ENCODE results near the gene DLGAP5.

DLGAP5 gene

DNA sequence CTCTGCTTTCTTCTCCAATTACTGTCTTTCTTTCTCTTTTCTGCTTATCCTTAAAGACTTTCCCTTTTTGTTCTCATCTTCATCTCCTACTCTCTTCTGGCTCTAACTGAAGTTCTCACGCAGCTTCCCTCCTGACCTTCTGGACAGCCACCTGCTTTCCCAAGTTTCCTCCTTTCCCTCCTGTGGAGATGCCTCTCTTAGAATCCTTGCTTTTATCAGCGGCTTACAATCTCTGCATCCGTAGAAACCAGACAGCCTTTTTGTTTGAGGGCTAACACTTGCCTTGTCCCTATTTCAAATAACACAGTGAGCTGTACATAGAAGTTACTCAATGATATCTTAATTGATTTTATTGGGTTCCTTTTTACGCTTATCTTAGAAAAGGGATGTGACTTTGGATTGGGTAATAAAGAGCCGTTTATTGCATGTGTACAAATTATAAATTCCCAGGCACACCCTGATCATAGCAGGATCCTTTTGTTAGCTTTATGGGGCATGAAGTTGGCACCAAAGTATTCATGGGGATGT lies 64.4 kb downstream of the DLGAP5 start:
- H3K4me3 ChIP-seq (ENCODE audit: low read depth, low read length) = no peak overlapping the region
- no peak for DNase-seq (ENCODE audit: low read depth)
- no peak for TF ChIP-seq CTCF (IDR thresholded peaks at IDR 0.05; ENCODE audit: insufficient read depth, low read depth, low read length, missing control alignments)

- H3K4me3 ChIP-seq (ENCODE audit: low read depth, low read length) = no peak overlapping the region
- TF ChIP-seq CTCF (IDR thresholded peaks at IDR 0.05; ENCODE audit: insufficient read depth, low read depth, low read length, missing control alignments) = no peak
- DNase-seq (ENCODE audit: low read depth) = peak; percentile 49
Measured at GRCh38 chr14:55126034-55126433, 65.4 kb downstream of the DLGAP5 start.

- no peak for TF ChIP-seq CTCF (IDR thresholded peaks at IDR 0.05; ENCODE audit: insufficient read depth, low read depth, low read length, missing control alignments)
- peak; percentile 28 for DNase-seq (ENCODE audit: low read depth)
- no peak overlapping the region for H3K4me3 ChIP-seq (ENCODE audit: low read depth, low read length)
Measured at GRCh38 chr14:55125403-55125802, 66.0 kb downstream of the DLGAP5 start.

GRCh38 chr14:55124774-55125386 lies 66.5 kb downstream of the DLGAP5 start:
- no peak overlapping the region for H3K4me3 ChIP-seq (ENCODE audit: low read depth, low read length)
- DNase-seq (ENCODE audit: low read depth) = no peak
- TF ChIP-seq CTCF (IDR thresholded peaks at IDR 0.05; ENCODE audit: insufficient read depth, low read depth, low read length, missing control alignments) = no peak

DNA sequence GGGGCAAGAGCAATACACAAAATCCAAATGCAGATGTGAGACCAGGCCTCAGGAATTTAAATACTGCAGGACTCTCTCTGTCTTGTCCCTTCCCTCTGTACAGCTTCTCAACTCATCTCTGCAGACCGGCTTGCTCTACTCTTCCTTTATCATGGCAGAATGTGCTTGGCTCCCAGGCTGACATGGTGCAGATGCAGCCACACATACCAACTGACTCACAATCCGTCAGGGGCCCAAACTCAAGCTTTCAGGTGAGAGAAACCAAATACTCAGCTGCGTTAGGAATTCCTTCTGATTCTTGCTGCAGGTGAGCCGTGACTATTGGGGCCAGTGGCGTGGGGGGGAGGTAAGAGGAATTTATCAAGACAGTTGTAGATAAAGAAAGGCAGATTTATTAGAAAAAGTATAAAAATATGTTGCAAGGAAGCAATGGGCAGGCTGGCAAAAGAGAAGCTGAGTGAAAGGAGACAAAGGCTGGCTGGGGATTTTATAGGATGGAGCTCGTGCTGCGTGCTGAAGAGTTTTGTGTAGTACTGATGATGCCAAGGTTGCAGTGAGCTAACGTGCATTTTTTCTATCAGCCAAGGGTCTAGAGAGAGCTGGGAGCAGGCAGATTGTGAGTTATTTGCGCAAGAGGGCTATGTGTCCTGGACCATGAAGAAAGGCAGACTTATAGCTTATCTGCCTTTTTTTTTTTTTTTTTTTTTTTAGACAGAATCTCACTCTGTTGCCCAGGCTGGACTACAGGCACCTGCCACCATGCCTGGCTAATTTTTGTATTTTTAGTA lies 67.3 kb downstream of the DLGAP5 start:
- DNase-seq (ENCODE audit: low read depth) = no peak
- no peak overlapping the region for H3K4me3 ChIP-seq (ENCODE audit: low read depth, low read length)
- no peak for TF ChIP-seq CTCF (IDR thresholded peaks at IDR 0.05; ENCODE audit: insufficient read depth, low read depth, low read length, missing control alignments)

- no peak for TF ChIP-seq CTCF (IDR thresholded peaks at IDR 0.05; ENCODE audit: insufficient read depth, low read depth, low read length, missing control alignments)
- H3K4me3 ChIP-seq (ENCODE audit: low read depth, low read length) = no peak overlapping the region
- DNase-seq (ENCODE audit: low read depth) = no peak
Measured at GRCh38 chr14:55123101-55123500, 68.3 kb downstream of the DLGAP5 start.
